Measurements from ENCODE around the gene GBF1. TPM values are rescaled to one million over a fixed set of nuclear protein-coding genes. Genes with fewer than 3 reads are reported as not detected.
"Not testable (repeated sequence)": the region's sequence is repeated elsewhere in the genome, so short reads cannot be mapped to it uniquely, and the experiment has no call there.

The GBF1 gene
- total RNA-seq, 2 experiments from 2014 or later, result 28.8 to 30.9 TPM

DNA sequence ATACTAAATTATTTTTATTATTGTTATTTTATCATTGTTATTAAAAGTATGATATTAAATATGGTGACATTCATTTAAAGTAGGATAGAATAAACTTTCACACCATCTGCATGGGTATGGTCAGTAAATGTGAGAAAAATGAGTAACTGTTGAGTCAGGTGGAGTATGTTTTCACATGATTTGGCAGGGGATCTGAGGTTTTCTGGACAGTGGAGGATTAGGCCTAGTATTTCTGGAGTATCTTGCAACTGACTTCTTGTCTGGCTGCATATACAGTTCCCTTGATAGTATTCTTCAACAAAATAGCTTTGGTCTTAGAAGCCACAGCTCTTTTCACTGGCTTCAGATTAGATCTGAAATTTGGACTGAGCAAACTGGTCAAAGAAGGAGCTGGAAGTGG lies 54.5 kb downstream of the GBF1 start:
- no peaks in the 10 kb centered on the region for H3K9me3 Mint-ChIP-seq
- Histone ChIP-seq H3K27me3 (ENCODE audit: control insufficient read depth in 1 of 2, insufficient read depth in 2 of 2, low read length in 2 of 2) (no peaks in the 10 kb centered on the region), H3K9me3 (ENCODE audit: control insufficient read depth in 1 of 2, insufficient read depth in 1 of 2, low read length in 2 of 2) (no peaks in the 10 kb centered on the region), H3K4me3 (ENCODE audit: low read length) (no peak overlapping the region), H3K36me3 (ENCODE audit: insufficient read depth, low read length) (peaks cover 5% of the 10 kb centered on the region), H3K4me1 (ENCODE audit: insufficient read depth, low read length) (no peaks in the 10 kb centered on the region), H3K27ac (ENCODE audit: low read depth in 1 of 2, low read length in 2 of 2) (no peak overlapping the region)
- no peak overlapping the region for H3K4me3 Mint-ChIP-seq
- H3K36me3 Mint-ChIP-seq (ENCODE audit: low read depth), result peaks cover 23% of the 10 kb centered on the region
- CTCF ChIA-PET, result interaction anchor here (0.9 kb wide), 1 partner anchor 16 kb away, joined by 3 read pairs; no protein-coding TSS in a partner anchor
- ATAC-seq (ENCODE audit: poor library complexity) (no peak), DNase-seq (no peak)
- H3K27ac Mint-ChIP-seq, result peak overlapping the region; percentile 19
- H3K27me3 Mint-ChIP-seq, result no peaks in the 10 kb centered on the region
- intact Hi-C loops (cut with DNase I, micrococcal nuclease), result no loop called here
- TF ChIP-seq CTCF (IDR thresholded peaks at IDR 0.05), result no peak
- H3K4me1 Mint-ChIP-seq (ENCODE audit: low read depth), result peaks cover 19% of the 10 kb centered on the region
- POLR2A ChIA-PET, result no interaction called here

GRCh38 chr10:102300278-102300843 lies 55.0 kb downstream of the GBF1 start:
- Histone ChIP-seq H3K36me3 (ENCODE audit: insufficient read depth, low read length) (peaks cover 5% of the 10 kb centered on the region), H3K4me3 (ENCODE audit: low read length) (no peak overlapping the region), H3K4me1 (ENCODE audit: insufficient read depth, low read length) (no peaks in the 10 kb centered on the region), H3K9me3 (ENCODE audit: control insufficient read depth in 1 of 2, insufficient read depth in 1 of 2, low read length in 2 of 2) (no peaks in the 10 kb centered on the region), H3K27ac (ENCODE audit: low read depth in 1 of 2, low read length in 2 of 2) (no peak overlapping the region), H3K27me3 (ENCODE audit: control insufficient read depth in 1 of 2, insufficient read depth in 2 of 2, low read length in 2 of 2) (no peaks in the 10 kb centered on the region)
- H3K4me3 Mint-ChIP-seq, result no peak overlapping the region
- peaks cover 23% of the 10 kb centered on the region for H3K36me3 Mint-ChIP-seq (ENCODE audit: low read depth)
- CTCF ChIA-PET, result interaction anchor here (0.9 kb wide), 1 partner anchor 17 kb away, joined by 3 read pairs; no protein-coding TSS in a partner anchor
- intact Hi-C loops (cut with DNase I, micrococcal nuclease), result no loop called here
- DNase-seq, result no peak
- no peak for ATAC-seq (ENCODE audit: poor library complexity)
- H3K27ac Mint-ChIP-seq, result peak overlapping the region; percentile 19
- H3K27me3 Mint-ChIP-seq, result no peaks in the 10 kb centered on the region
- TF ChIP-seq CTCF (IDR thresholded peaks at IDR 0.05), result no peak
- H3K9me3 Mint-ChIP-seq, result no peaks in the 10 kb centered on the region
- H3K4me1 Mint-ChIP-seq (ENCODE audit: low read depth), result peaks cover 19% of the 10 kb centered on the region
- POLR2A ChIA-PET, result no interaction called here

DNA sequence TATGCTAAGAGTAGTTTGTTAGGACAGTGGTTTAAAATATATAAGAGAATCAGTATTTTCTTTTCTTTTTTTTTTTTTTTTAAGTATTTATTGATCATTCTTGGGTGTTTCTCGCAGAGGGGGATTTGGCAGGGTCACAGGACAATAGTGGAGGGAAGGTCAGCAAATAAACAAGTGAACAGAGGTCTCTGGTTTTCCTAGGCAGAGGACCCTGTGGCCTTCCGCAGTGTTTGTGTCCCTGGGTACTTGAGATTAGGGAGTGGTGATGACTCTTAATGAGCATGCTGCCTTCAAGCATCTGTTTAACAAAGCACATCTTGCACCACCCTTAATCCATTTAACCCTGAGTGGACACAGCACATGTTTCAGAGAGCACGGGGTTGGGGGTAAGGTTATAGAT lies 55.6 kb downstream of the GBF1 start:
- H3K9me3 Mint-ChIP-seq; H3K9me3 ChIP-seq (ENCODE audit: control insufficient read depth in 1 of 2, insufficient read depth in 1 of 2, low read length in 2 of 2); H3K27me3 Mint-ChIP-seq; H3K27ac ChIP-seq (ENCODE audit: low read depth in 1 of 2, low read length in 2 of 2); H3K4me3 ChIP-seq (ENCODE audit: low read length); ATAC-seq (ENCODE audit: poor library complexity); H3K27ac Mint-ChIP-seq; H3K27me3 ChIP-seq (ENCODE audit: control insufficient read depth in 1 of 2, insufficient read depth in 2 of 2, low read length in 2 of 2); H3K36me3 ChIP-seq (ENCODE audit: insufficient read depth, low read length); H3K4me1 ChIP-seq (ENCODE audit: insufficient read depth, low read length); DNase-seq; intact Hi-C loops (cut with DNase I, micrococcal nuclease); POLR2A ChIA-PET; H3K4me3 Mint-ChIP-seq: not testable (repeated sequence)
- H3K36me3 Mint-ChIP-seq (ENCODE audit: low read depth), result peaks cover 27% of the 10 kb centered on the region
- H3K4me1 Mint-ChIP-seq (ENCODE audit: low read depth), result peaks cover 19% of the 10 kb centered on the region
- CTCF ChIA-PET, result interaction anchor here (0.9 kb wide), 1 partner anchor 17 kb away, joined by 3 read pairs; no protein-coding TSS in a partner anchor

DNA sequence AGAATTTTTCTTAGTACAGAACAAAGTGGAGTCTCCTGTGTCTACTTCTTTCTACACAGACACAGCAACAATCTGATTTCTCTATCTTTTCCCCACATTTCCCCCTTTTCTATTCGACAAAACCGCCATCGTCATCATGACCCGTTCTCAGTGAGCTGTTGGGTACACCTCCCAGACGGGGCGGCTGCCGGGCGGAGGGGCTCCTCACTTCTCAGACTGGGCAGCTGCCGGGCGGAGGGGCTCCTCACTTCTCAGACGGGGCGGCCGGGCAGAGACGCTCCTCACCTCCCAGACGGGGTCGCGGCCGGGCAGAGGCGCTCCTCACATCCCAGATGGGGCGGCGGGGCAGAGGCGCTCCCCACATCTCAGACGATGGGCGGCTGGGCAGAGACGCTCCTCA lies 56.0 kb downstream of the GBF1 start:
- H3K36me3 ChIP-seq (ENCODE audit: insufficient read depth, low read length); H3K4me1 ChIP-seq (ENCODE audit: insufficient read depth, low read length); CTCF ChIA-PET; H3K9me3 Mint-ChIP-seq; H3K4me3 Mint-ChIP-seq; H3K9me3 ChIP-seq (ENCODE audit: control insufficient read depth in 1 of 2, insufficient read depth in 1 of 2, low read length in 2 of 2); ATAC-seq (ENCODE audit: poor library complexity); H3K27ac ChIP-seq (ENCODE audit: low read depth in 1 of 2, low read length in 2 of 2); H3K27me3 Mint-ChIP-seq; H3K27me3 ChIP-seq (ENCODE audit: control insufficient read depth in 1 of 2, insufficient read depth in 2 of 2, low read length in 2 of 2); H3K4me3 ChIP-seq (ENCODE audit: low read length); DNase-seq; POLR2A ChIA-PET; H3K27ac Mint-ChIP-seq; intact Hi-C loops (cut with DNase I, micrococcal nuclease): not testable (repeated sequence)
- Mint-ChIP-seq H3K4me1 (ENCODE audit: low read depth) (peaks cover 19% of the 10 kb centered on the region), H3K36me3 (ENCODE audit: low read depth) (peaks cover 31% of the 10 kb centered on the region)
